ENCODE measurements around the gene ENTPD2. TPM values are rescaled to one million over a fixed set of nuclear protein-coding genes. Genes with fewer than 3 reads are reported as not detected.
A peak's percentile ranks its signal among the peaks of the same experiment; 100 is the strongest.

ENTPD2 gene
- total RNA-seq (2014; rRNA removed; shearing (Covaris generic)), result not detected in 2 replicates

DNA sequence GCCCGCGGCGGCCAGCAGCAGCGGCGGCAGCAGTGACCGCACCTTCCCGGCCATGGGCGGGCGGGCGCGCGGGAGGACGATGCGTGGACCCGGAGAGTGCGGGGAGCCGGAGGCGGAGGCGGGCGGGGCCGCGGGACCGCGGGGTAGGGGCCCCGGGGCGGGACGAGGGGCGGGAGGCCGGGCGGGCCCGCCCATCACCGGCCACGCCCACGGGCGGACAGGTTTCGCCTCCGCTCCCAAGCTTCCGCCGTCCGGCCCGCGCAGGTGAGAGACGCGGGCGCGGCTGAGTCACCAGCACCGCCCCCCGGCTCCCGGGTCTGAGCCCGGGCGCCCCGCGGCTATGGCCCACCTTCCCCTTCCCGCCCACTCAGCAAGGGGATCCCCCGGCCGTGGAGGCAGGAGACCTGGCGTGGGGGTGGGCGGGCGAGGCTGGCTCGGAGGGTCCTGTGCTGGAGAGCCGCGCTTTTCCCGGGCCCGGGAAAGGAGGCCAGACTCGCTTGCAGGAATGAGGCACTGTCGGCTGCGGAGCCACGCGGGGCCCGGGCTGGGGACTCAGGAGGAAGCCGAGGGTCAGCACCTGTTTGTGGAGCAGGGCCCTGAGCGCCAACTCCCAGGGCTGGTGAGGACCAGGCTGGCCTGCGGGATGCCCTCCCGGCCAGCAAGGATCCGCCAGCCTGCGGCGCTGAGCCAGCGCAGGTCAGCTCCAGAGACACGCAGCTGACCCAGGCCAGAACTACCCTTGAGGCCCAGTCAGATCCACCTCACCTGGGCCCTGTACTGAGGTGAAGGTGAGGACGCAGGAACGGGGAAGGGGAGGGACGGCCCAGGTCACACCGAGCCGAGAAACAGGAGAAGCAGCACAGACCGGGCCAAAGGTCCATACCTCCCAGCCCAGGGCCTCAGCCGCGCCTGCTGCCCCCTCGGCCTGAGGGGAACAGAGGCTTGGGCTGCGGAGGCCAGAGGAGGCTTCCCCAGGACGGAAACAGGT, at the start of gene ENTPD2:
TSS of gene ENTPD2 (minus strand) at position 118 of the 988 bp plus-strand sequence. CDS start at position 54, 64 bp downstream.
- no peak for DNase-seq (ENCODE audit: low read depth in 1 of 2, low spot score in 2 of 2)
- H3K9me3 ChIP-seq (replicated peaks), result no peaks in the 10 kb centered on the region
- H3K4me1 ChIP-seq (replicated peaks), result no peaks in the 10 kb centered on the region
- H3K27ac ChIP-seq, result no peak within 1 kb of the TSS
- H3K4me3 ChIP-seq, result no peak within 1 kb of the TSS
- H3K36me3 ChIP-seq, result no peaks in the 10 kb centered on the region
- peaks cover 64% of the 10 kb centered on the region for H3K27me3 ChIP-seq (replicated peaks)

DNA sequence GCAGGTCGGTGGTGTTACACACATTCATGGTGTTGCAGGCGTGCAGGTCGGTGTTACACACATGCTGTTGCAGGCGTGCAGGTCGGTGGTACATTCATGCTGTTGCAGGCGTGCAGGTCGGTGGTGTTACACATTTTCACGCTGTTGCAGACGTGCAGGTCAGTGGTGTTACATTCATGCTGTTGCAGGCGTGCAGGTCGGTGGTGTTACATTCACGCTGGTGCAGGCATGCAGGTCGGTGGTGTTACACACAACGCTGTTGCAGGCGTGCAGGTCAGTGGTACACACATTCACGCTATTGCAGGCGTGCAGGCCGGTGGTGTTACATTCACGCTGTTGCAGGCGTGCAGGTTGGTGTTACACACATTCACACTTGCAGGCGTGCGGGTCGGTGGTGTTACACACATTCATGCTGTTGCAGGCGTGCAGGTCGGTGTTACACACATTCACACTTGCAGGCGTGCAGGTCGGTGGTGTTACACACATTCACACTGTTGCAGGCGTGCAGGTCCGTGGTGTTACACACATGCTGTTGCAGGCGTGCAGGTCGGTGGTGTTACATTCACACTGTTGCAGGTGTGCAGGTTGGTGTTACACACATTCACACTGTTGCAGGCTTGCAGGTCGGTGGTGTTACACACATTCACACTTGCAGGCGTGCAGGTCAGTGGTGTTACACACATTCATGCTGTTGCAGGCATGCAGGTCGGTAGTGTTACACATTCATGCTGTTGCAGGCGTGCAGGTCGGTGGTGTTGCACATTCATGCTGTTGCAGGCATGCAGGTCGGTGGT, 49.5 kb upstream of the ENTPD2 start:
- Histone ChIP-seq H3K27me3 (replicated peaks) (no peaks in the 10 kb centered on the region), H3K36me3 (peaks cover 32% of the 10 kb centered on the region), H3K4me3 (no peak overlapping the region)

GRCh38 chr9:137099231-137099630, 45.4 kb upstream of the ENTPD2 start:
- Histone ChIP-seq H3K36me3 (peaks cover 25% of the 10 kb centered on the region), H3K27ac (no peak overlapping the region), H3K27me3 (replicated peaks) (no peaks in the 10 kb centered on the region), H3K4me1 (replicated peaks) (no peaks in the 10 kb centered on the region), H3K9me3 (replicated peaks) (no peaks in the 10 kb centered on the region), H3K4me3 (no peak overlapping the region)
- no peak for DNase-seq (ENCODE audit: low read depth in 1 of 2, low spot score in 2 of 2)

More for the DNA sequence above, 49.5 kb upstream of the ENTPD2 start:
- no peak for DNase-seq (ENCODE audit: low read depth in 1 of 2, low spot score in 2 of 2)
- Histone ChIP-seq H3K27ac (no peak overlapping the region), H3K9me3 (replicated peaks) (no peaks in the 10 kb centered on the region), H3K4me1 (replicated peaks) (no peaks in the 10 kb centered on the region)

GRCh38 chr9:137097761-137098462, 44.1 kb upstream of the ENTPD2 start:
- no peaks in the 10 kb centered on the region for H3K4me1 ChIP-seq (replicated peaks)
- H3K4me3 ChIP-seq, result no peak overlapping the region
- no peak for DNase-seq (ENCODE audit: low read depth in 1 of 2, low spot score in 2 of 2)
- H3K27ac ChIP-seq, result no peak overlapping the region
- no peaks in the 10 kb centered on the region for H3K27me3 ChIP-seq (replicated peaks)
- H3K9me3 ChIP-seq (replicated peaks), result no peaks in the 10 kb centered on the region
- H3K36me3 ChIP-seq, result peaks cover 25% of the 10 kb centered on the region

DNA sequence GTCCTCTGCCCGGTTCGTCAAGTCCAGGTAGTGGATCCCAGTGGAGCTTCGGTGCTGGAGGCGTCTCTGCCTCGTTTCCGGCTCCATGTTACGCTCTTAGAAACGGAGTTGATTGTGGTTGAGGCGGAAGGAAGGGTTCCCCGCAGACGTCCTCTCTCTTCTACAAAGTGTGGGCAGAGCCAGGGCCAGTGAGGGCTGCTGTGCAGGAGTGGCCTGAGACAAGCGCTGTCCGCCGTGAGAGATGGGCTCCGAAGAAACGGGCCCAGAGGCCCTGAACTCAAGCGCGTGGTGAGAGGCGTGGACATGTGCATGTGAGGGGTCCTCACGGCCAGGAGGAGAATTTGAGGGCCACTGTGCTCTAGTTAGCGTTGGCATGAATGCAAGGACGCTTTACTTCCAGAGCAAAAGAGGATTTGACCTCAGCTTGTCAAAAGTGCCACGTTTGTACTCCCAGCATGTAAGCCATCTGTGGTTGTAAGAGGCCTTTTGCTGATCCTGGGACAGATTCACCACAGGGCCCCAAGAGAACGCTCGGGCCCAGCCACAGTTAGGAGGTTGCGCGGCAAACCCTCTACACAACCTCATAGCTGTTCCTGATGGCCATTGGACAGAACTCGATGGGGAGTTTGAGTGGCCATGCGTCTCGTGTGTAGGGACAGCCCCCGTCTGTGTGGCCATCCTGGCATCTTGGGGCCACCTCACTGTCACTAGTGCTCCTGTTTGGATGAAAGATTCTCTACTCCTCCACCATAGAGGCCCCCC, 43.1 kb upstream of the ENTPD2 start:
- DNase-seq (ENCODE audit: low read depth in 1 of 2, low spot score in 2 of 2), result no peak
- no peaks in the 10 kb centered on the region for H3K4me1 ChIP-seq (replicated peaks)
- no peaks in the 10 kb centered on the region for H3K9me3 ChIP-seq (replicated peaks)
- H3K36me3 ChIP-seq, result peaks cover 25% of the 10 kb centered on the region
- no peak overlapping the region for H3K27ac ChIP-seq
- H3K27me3 ChIP-seq (replicated peaks), result no peaks in the 10 kb centered on the region
- H3K4me3 ChIP-seq, result no peak overlapping the region

DNA sequence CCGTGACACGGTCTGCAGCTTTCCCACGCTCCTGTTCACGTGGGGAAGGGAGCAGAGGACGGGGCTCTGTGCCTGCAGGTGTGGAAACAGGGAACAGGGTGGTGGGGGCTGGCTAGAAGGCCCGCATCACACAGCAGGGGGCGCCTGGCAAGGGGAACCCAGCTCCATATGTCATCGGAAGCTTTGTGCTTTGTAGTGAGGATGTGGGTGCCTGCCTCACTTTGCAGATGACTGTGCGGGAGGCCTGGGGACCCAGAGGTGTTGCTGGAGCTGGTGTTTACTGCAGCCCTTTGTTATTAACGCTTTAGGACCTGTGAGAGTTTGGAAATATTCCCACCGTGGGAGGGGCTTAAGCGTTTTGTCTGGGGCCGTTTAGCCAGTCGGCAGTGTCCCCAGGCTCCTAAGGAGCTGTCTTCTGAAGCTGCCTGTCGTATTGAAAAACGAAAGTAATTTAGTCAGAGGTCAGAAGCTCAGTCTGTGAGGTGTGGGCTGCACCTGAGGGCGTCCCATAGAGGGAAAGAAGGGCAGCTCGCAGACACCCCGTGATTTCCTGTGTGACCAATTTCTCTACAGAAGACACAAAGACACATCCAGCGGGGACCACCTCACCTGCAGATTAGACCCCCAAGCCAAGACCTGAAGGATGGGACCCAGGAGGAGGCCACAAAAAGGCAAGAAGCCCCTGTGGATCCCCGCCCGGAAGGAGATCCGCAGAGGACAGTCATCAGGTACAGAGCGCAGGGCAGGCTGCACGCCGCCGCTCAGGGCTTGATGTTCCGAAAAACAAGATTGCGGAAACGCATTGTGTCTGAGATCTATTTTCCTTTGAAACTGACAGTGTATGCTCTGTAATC, 42.0 kb upstream of the ENTPD2 start:
- no peaks in the 10 kb centered on the region for H3K9me3 ChIP-seq (replicated peaks)
- H3K27ac ChIP-seq, result no peak overlapping the region
- no peaks in the 10 kb centered on the region for H3K4me1 ChIP-seq (replicated peaks)
- no peak overlapping the region for H3K4me3 ChIP-seq
- DNase-seq (ENCODE audit: low read depth in 1 of 2, low spot score in 2 of 2), result no peak
- no peaks in the 10 kb centered on the region for H3K27me3 ChIP-seq (replicated peaks)
- peaks cover 18% of the 10 kb centered on the region for H3K36me3 ChIP-seq

GRCh38 chr9:137089232-137089947, 35.5 kb upstream of the ENTPD2 start:
- H3K36me3 ChIP-seq, result no peaks in the 10 kb centered on the region
- no peaks in the 10 kb centered on the region for H3K27me3 ChIP-seq (replicated peaks)
- peaks cover 23% of the 10 kb centered on the region for H3K4me1 ChIP-seq (replicated peaks)

GRCh38 chr9:137088121-137088520, 34.3 kb upstream of the ENTPD2 start:
- H3K9me3 ChIP-seq (replicated peaks), result no peaks in the 10 kb centered on the region
- H3K27ac ChIP-seq, result no peak overlapping the region
- peaks cover under 1% of the 10 kb centered on the region for H3K36me3 ChIP-seq
- H3K4me1 ChIP-seq (replicated peaks), result peaks cover 35% of the 10 kb centered on the region
- no peak for DNase-seq (ENCODE audit: low read depth in 1 of 2, low spot score in 2 of 2)
- H3K4me3 ChIP-seq, result no peak overlapping the region
- no peaks in the 10 kb centered on the region for H3K27me3 ChIP-seq (replicated peaks)

More at GRCh38 chr9:137089232-137089947, 35.5 kb upstream of the ENTPD2 start:
- no peak for DNase-seq (ENCODE audit: low read depth in 1 of 2, low spot score in 2 of 2)
- Histone ChIP-seq H3K9me3 (replicated peaks) (no peaks in the 10 kb centered on the region), H3K27ac (no peak overlapping the region), H3K4me3 (no peak overlapping the region)

DNA sequence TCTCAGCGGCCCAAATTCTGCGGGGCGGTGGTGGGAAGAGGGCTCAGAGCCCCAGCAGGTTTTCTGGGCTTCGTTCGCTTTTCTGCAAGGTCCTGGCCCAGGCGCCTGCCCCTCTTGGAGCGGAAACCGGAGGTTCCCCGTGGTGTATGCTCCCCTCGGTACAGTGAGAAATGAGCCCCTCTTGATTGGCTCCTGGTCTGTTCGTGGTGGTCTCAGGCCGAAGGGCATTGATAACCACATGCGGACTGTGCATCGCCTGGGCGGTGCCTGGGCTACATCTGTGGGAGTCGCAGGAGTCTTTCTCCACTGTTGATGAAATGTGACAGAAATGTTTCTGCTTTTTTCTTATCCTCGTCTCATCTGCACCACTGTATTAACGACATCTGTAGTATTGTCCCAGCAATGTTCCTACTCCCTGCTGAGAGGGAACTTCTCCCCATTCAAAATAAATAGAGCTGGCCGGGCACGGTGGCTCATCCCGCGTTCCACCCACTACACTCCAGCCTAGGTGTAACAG, 33.6 kb upstream of the ENTPD2 start:
- Histone ChIP-seq H3K4me1 (replicated peaks) (peaks cover 42% of the 10 kb centered on the region), H3K36me3 (peaks cover 7% of the 10 kb centered on the region), H3K27ac (peak overlapping the region; percentile 39), H3K4me3 (peak overlapping the region; percentile 70), H3K27me3 (replicated peaks) (no peaks in the 10 kb centered on the region), H3K9me3 (replicated peaks) (no peaks in the 10 kb centered on the region)
- DNase-seq (ENCODE audit: low read depth in 1 of 2, low spot score in 2 of 2), result no peak

- peaks cover 42% of the 10 kb centered on the region for H3K4me1 ChIP-seq (replicated peaks)
- H3K4me3 ChIP-seq, result peak within 1 kb of the TSS; percentile 70
- H3K27me3 ChIP-seq (replicated peaks), result no peaks in the 10 kb centered on the region
- DNase-seq (ENCODE audit: low read depth in 1 of 2, low spot score in 2 of 2), result peak; percentile 97 to 98
- peaks cover 11% of the 10 kb centered on the region for H3K36me3 ChIP-seq
- H3K9me3 ChIP-seq (replicated peaks), result no peaks in the 10 kb centered on the region
- peak within 1 kb of the TSS; percentile 78 for H3K27ac ChIP-seq
These were observed 32.9 kb upstream of the ENTPD2 start, which contains the start of gene MAN1B1 for GRCh38 chr9:137086531-137087408. Gene MAN1B1 (plus strand): TSS chr9:137086985. CDS start chr9:137087000, 15 bp downstream.
